AG20443 (cell line): ENCODE results near the gene ASTN2.

ENCODE experiments used
- DNase-seq: peaks from one replicate; pipeline ENCODE4 v3.0.0; 2012; ENCODE audit warnings: low spot score, mixed read lengths

The ASTN2 gene

GRCh38 chr9:117368684-117369230 lies 46.1 kb downstream of the ASTN2 start:
- DNase-seq = no peak

- DNase-seq = no peak
Measured at GRCh38 chr9:117365438-117365837, 49.4 kb downstream of the ASTN2 start.

DNA sequence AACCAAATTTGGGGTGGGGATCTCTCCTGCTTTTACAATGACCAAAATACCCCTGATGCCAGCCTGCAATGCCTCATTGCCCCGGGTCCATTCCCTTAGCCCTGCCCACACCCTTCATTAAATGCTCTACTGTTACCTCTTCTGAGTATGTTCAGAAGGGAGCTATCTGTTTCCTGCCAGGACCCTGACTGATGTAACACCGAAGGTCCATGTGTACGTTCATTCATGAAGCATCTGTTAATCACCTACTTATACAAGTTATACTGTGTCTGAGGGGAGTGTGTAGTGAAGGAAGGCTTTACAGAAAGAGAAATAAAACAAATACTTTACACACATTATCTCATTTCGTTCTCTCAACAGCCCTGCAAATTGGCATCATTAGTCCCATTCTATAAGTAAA lies 51.9 kb downstream of the ASTN2 start:
- DNase-seq = no peak

DNA sequence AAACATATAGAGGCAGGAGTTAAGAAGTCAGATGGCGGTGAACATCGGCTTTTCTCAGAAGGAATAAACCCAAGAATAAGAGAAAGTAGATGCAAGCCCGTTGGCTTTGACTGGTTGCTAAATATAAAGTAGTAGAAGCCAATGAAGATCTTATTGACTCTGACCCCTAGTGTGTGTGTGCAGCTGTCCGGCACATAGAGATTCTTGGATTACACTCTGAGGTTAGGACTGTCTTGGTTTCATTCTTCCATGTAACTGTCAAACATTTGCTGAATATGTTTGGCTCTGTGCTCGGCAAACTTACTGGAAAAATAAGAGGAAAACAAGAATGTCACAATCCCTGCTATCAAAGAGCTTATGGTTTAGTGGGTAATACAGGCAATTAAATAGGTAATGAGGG lies 54.9 kb downstream of the ASTN2 start:
- DNase-seq = no peak

DNA sequence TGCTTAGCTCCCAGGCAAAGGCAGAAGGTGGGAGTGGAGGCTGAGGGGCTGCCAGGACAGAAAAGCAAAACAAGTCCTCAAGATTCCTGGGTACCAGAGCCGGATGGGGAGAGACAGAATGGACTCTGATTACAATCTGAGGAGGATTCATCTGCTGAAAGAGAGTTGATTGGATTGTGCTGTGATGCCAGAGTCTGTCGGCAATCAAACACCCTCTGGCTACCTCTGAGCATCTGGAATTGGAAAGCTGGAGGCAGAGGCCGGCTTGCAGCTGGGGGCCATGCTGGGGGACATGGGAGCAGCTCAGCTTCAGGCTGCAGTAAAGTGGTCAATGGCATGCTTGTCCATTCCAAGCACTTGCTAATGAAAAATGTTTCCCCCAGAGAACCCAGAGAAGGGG lies 59.3 kb downstream of the ASTN2 start:
- no peak for DNase-seq

- DNase-seq = no peak
Measured at GRCh38 chr9:117354997-117355396, 59.9 kb downstream of the ASTN2 start.

- DNase-seq = no peak
Measured at GRCh38 chr9:117354244-117354847, 60.5 kb downstream of the ASTN2 start.

DNA sequence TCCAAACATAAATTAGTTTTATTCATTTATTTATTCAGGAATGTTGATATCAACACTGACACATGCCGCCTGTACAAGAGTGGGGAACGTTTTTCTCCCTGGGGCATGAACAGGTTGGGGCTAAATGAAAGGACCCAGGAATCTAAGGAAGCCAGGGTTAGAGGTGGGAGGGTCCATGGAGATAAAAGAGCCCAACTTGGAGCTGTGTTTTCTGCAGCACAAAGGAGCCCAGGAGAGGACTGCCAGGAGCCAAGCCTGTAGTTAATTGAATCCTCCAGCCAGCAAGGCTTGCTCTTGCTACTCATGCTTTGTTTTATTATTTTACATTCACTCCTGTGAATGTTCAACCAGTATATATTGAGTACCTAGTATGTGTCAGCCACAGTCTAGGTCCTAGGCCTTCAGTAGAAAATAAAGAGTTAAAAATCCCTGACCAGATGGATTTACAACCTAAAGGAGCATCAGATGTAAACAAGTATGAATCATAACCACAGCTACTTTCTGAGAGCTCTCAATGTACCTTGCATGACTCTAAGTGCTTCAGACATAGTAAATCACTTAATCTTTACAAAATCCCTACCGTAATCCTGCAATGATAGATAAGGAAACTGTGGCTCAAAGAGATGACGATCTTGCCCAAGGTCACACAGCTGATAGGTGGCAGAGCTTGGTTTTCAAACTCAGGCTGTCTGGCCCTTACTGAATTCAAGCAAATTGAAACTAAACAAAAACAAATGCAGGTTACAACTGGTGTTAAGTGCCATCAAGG lies 69.8 kb downstream of the ASTN2 start:
- no peak for DNase-seq

GRCh38 chr9:117343427-117343826 lies 71.4 kb downstream of the ASTN2 start:
- DNase-seq = no peak

GRCh38 chr9:117341151-117341550 lies 73.7 kb downstream of the ASTN2 start:
- DNase-seq = no peak

GRCh38 chr9:117340422-117340821 lies 74.4 kb downstream of the ASTN2 start:
- DNase-seq = no peak

- no peak for DNase-seq
Measured at GRCh38 chr9:117335837-117336433, 78.9 kb downstream of the ASTN2 start.

DNA sequence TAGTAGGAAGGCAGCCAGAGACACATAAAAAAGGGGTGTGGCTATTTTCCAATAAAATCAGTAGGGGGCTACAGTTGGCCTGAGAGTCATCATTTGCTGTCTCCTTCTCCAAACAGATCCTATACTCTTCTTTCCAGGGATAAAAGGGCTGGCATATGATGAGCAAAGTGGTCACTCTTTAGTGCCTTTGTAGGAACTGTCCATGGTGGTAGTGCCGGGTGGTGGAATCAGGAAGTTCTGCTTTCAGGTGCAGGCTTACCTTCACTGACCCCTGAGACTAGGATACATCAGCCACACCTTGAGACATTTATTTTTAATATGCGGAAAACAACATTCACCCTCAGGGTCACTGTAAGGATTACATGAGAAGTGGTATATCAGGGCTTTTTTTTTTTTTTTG lies 80.8 kb downstream of the ASTN2 start:
- DNase-seq = no peak

DNA sequence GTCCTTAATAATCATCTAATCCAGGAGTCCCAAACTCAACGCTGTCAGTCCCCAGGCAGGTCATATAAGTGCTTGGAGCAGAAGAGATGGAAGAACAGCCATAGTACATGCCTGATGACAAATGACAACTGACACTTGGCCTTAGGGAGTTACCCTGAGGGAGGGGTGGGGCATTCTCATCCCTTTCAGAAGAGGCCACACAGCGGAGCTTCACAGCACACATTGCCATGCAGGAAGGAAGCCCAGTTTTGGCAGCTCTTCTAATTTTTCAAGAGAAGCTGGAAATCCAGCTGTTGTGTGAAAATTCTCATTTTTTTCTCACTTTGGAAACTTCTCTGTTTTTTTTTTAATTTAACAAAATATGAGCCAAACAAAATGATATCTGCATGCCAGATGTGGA lies 89.0 kb downstream of the ASTN2 start:
- no peak for DNase-seq

- no peak for DNase-seq
Measured at GRCh38 chr9:117325110-117325731, 89.6 kb downstream of the ASTN2 start.

DNA sequence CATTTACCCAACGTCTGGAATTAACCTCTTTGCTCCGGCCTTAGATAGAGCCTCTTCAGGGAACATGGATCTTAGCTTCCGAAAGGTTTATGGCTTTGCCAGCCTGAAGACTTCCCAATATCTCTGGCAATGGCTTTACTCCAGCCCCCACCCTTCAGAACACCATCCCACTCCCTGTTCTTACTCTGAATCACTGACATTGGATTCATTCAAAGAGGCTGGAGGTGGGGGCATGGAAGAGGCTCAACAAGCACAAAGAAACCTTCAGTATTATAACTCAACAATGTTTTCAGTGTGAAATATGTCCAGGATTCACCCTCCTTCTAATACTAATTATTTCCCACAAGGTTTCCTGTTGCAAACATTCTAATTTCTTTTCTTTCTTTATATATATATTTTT lies 91.5 kb downstream of the ASTN2 start:
- DNase-seq = no peak

DNA sequence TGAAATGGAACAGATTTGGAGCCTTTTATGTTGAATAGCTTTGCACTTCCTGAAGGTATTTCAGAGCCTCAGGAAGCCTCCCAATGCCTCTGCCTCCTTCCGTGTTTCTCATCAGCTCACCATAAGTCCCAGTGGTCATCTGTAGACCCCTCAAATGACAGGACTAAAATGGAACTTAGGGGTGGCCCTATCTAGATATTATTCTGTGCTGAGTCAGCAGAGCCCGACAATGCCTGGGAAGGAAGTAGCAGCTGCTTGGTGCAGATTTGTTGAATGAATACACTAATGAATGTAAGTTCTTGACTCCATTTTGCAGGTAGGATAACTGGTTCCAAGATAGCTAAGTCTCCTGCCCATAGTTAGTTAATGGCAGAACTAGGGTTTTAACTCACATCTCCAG lies 97.7 kb downstream of the ASTN2 start:
- no peak for DNase-seq

DNA sequence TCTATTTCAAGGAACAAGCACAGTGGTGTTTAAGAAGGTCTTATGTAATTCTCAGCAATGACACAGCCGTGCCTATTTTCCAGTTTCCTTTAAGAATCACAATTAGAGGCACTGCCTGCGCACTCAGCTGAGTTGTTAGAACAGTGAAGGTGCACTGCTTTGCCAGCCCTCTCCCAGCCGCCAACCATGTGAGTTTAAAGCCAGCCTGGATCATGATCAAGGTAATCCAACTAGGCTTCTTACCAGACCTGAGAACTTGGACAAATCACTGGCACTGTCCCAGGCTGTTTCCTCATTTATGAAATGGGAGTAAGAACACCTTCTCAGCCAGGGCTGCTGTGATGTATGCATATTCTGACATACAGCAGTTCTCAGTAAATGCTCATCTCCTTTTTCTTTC lies 99.6 kb downstream of the ASTN2 start:
- DNase-seq = no peak

DNA sequence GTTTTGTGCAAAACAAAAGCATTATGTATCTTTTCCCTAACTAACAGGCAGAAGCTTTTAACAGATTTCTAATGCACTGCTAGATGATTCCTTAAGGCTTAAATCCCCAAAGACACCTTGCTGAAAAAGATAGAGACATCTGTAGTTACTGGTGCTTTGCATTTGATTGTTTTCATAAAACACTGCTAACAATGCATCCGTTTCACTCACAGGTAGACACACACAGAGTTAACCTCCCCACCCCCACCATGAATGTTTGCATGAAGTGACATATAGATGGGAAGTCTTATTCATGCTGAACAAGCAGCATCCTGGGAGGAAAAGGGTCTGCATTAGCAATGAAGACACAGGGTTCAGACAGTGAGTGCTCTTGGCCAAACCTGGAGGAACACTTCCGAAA lies 100.9 kb downstream of the ASTN2 start:
- no peak for DNase-seq

DNA sequence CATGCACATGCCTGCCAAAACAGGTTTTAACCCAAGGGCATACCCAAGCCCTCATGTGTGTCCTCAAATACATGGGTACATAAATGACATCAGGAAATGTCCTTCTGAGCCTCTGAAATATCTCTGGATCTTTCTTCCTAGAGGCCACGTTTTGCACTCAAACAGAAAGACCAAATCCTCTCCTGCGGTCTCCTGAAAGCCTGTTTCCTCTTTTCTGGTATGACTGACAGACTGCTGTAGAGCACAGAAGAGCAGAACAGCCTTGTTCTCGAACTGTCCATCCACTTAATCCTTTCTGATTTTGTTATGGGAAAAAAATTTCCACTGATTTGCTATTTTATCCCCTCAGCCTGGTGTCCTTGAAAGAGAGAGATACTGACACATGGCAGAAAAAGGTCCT lies 107.2 kb downstream of the ASTN2 start:
- no peak for DNase-seq

GRCh38 chr9:117306032-117306431 lies 108.8 kb downstream of the ASTN2 start:
- DNase-seq = no peak

- DNase-seq = no peak
Measured at GRCh38 chr9:117305454-117305853, 109.4 kb downstream of the ASTN2 start.

DNA sequence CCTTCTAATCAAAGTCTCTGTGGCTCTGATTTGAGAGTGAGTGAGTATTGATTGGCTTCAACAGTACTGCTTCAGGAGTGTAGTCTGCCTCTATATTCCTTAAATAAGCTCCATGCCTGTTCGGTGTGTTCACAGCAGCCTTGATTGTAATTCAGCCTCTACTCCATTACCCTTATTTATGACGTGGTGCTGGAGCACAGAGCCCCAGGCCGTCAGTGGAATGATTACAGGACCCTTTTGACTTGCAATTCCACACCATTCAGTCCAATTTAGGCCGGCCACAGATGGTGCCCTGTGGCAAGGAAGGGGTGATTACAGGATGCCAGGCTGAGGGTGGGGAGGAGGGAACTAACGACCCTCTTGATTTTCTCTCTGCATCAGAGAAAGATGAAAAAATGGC lies 110.3 kb downstream of the ASTN2 start:
- DNase-seq = no peak
